Keratinocyte (primary cell): Measurements from ENCODE around the gene WNT9A. TPM values are rescaled to one million over a fixed set of nuclear protein-coding genes. Genes with fewer than 3 reads are reported as not detected.

Experiments used
- DNase-seq: peaks from one replicate; pipeline ENCODE4 v3.0.0-alpha.2; 2011; ENCODE audit warnings: low read depth, missing footprints, low spot score
- FAIRE-seq: peaks from 2 replicates; lab custom pipeline; 2011; peaks lifted over from hg19 to GRCh38; lab: Jason Lieb, UNC
- H2AFZ ChIP-seq: 2 replicates; pipeline ENCODE4 v1.6.0; 2012; ENCODE audit warnings: low read length, control low read depth, inconsistent platforms; ENCODE audit not compliant: control insufficient read depth
- H3K27ac ChIP-seq: 2 replicates; pipeline ENCODE4 v1.5.1; 2011; ENCODE audit warnings: low read length; ENCODE audit not compliant: control insufficient read depth, insufficient read depth
- H3K27me3 ChIP-seq: 3 replicates; pipeline ENCODE4 v1.6.0; 2011; ENCODE audit warnings: low read length; ENCODE audit not compliant: control insufficient read depth, insufficient read depth; ENCODE audit errors: extremely low read depth
- H3K36me3 ChIP-seq, 2 experiments: 2 replicates in 1 of 2; 3 replicates in 1 of 2; pipeline ENCODE4 v1.5.1; 2011; ENCODE audit warnings: low read length in 2 of 2, mild to moderate bottlenecking in 1 of 2; ENCODE audit not compliant: control insufficient read depth in 2 of 2, insufficient read depth in 2 of 2; ENCODE audit errors: extremely low read depth in 1 of 2
- H3K4me1 ChIP-seq: 3 replicates; pipeline ENCODE4 v1.5.1; 2011; ENCODE audit warnings: low read length; ENCODE audit not compliant: control insufficient read depth, insufficient read depth; ENCODE audit errors: extremely low read depth
- H3K4me2 ChIP-seq: 3 replicates; pipeline ENCODE4 v1.6.0; 2011; ENCODE audit warnings: low read depth, low read length; ENCODE audit not compliant: control insufficient read depth, insufficient read depth; ENCODE audit errors: extremely low read depth
- H3K4me3 ChIP-seq, 3 experiments: fragments of 200-600 bp in 1 of 3; sonication (generic) in 1 of 3; 2 replicates in 2 of 3; 3 replicates in 1 of 3; pipeline ENCODE4 v1.5.1; 2011 to 2016; ENCODE audit warnings: low read length in 3 of 3, mild to moderate bottlenecking in 3 of 3, control low read depth in 2 of 3, inconsistent platforms in 1 of 3, low read depth in 1 of 3, mixed read lengths in 1 of 3, mixed run types in 1 of 3, moderate library complexity in 1 of 3; ENCODE audit not compliant: control insufficient read depth in 2 of 3, insufficient read depth in 2 of 3; ENCODE audit errors: extremely low read depth in 1 of 3
- H3K79me2 ChIP-seq: 2 replicates; pipeline ENCODE4 v1.6.0; 2012; ENCODE audit warnings: low read length; ENCODE audit not compliant: control insufficient read depth, insufficient read depth
- H3K9ac ChIP-seq: 3 replicates; pipeline ENCODE4 v1.6.0; 2011; ENCODE audit warnings: low read length; ENCODE audit not compliant: control insufficient read depth, insufficient read depth; ENCODE audit errors: extremely low read depth
- H3K9me1 ChIP-seq: 3 replicates; pipeline ENCODE4 v1.6.0; 2011; ENCODE audit warnings: low read length; ENCODE audit not compliant: control insufficient read depth, insufficient read depth; ENCODE audit errors: extremely low read depth
- H3K9me3 ChIP-seq: 2 replicates; pipeline ENCODE4 v1.5.1; 2012; ENCODE audit warnings: low read depth, low read length; ENCODE audit not compliant: control insufficient read depth
- H4K20me1 ChIP-seq: 3 replicates; pipeline ENCODE4 v1.6.0; 2011; ENCODE audit warnings: low read length; ENCODE audit not compliant: control insufficient read depth, insufficient read depth; ENCODE audit errors: extremely low read depth
- CTCF ChIP-seq, 3 experiments: IDR thresholded peaks in 1 of 3; conservative IDR thresholded peaks in 1 of 3; optimal IDR thresholded peaks in 1 of 3; 2 replicates in 2 of 3; 3 replicates in 1 of 3; pipeline versions ENCODE3 to v1.5.1; 2011; ENCODE audit warnings: low read length in 3 of 3, mild to moderate bottlenecking in 3 of 3, moderate library complexity in 2 of 3, control low read depth in 1 of 3, inconsistent platforms in 1 of 3; ENCODE audit not compliant: insufficient read depth in 2 of 3; ENCODE audit errors: extremely low read depth in 1 of 3
- EZH2 ChIP-seq: IDR thresholded peaks from one replicate; pipeline ENCODE4 v1.6.1; 2012; ENCODE audit warnings: inconsistent platforms, mild to moderate bottlenecking, low read length, moderate library complexity
- dilution Hi-C: fragments of 300-500 bp; cut with MboI; formaldehyde crosslinking; loops from one replicate; pipeline ENCODE4 v1.7.0; 2020; ENCODE audit warnings: low sequenced_read_pairs; ENCODE audit not compliant: extremely low pct_ligation_motif_present
- polyA plus RNA-seq, 5 experiments: library from polyadenylated mRNA; depleted of rRNA in 3 of 5; stranded (reverse) in 3 of 5; stranded (forward) in 1 of 5; unstranded in 1 of 5; fragments of >200 nt; gene quantifications; 1 replicate in 1 of 5; 2 replicates in 3 of 5; 3 replicates in 1 of 5; pipeline versions ENCODE4 v1.2.1 to v1.2.3, GENCODE V29; 2011 to 2012; ENCODE audit warnings: missing spikeins in 2 of 5, low read depth in 1 of 5, low replicate concordance in 1 of 5

The WNT9A gene
- polyA plus RNA-seq, 1 donor (not counting 4 experiments of a cell fraction or from before 2014, with no cell fraction given): 1.7 TPM

GRCh38 chr1:227941509-227942020, 6.2 kb downstream of the WNT9A start:
- Histone ChIP-seq H3K27me3 (no peaks in the 10 kb centered on the region), H3K9me1 (no peaks in the 10 kb centered on the region), H3K4me3 (no peak overlapping the region), H3K4me2 (no peak overlapping the region), H2AFZ (no peak overlapping the region), H3K9me3 (peaks cover 2% of the 10 kb centered on the region), H3K9ac (no peak overlapping the region), H3K4me1 (peaks cover 9% of the 10 kb centered on the region), H3K79me2 (peaks cover 11% of the 10 kb centered on the region), H4K20me1 (peaks cover 3% of the 10 kb centered on the region), H3K36me3 (no peaks in the 10 kb centered on the region), H3K27ac (no peak overlapping the region)
- DNase-seq (no peak), FAIRE-seq (no peak)
- TF ChIP-seq EZH2: no peak
- TF ChIP-seq CTCF (optimal IDR thresholded peaks at IDR 0.05 in 1 of 3, IDR thresholded peaks at IDR 0.05 in 1 of 3, conservative IDR thresholded peaks at IDR 0.05 in 1 of 3; ENCODE audit: extremely low read depth in 1 of 3, insufficient read depth in 2 of 3, low read length in 3 of 3): no peak
- dilution Hi-C loops: no loop called here

GRCh38 chr1:227940791-227941241, 6.9 kb downstream of the WNT9A start:
- H3K9ac ChIP-seq: no peak overlapping the region
- FAIRE-seq (no peak), DNase-seq (no peak)
- no peak overlapping the region for H3K4me2 ChIP-seq
- H4K20me1 ChIP-seq: peaks cover 3% of the 10 kb centered on the region
- no peak overlapping the region for H3K4me3 ChIP-seq
- no peaks in the 10 kb centered on the region for H3K27me3 ChIP-seq
- no peaks in the 10 kb centered on the region for H3K36me3 ChIP-seq
- peaks cover 2% of the 10 kb centered on the region for H3K9me3 ChIP-seq
- H3K27ac ChIP-seq: no peak overlapping the region
- H3K9me1 ChIP-seq: no peaks in the 10 kb centered on the region
- peaks cover 9% of the 10 kb centered on the region for H3K79me2 ChIP-seq
- TF ChIP-seq CTCF (optimal IDR thresholded peaks at IDR 0.05 in 1 of 3, IDR thresholded peaks at IDR 0.05 in 1 of 3, conservative IDR thresholded peaks at IDR 0.05 in 1 of 3; ENCODE audit: extremely low read depth in 1 of 3, insufficient read depth in 2 of 3, low read length in 3 of 3) (no peak), EZH2 (no peak)
- no peak overlapping the region for H2AFZ ChIP-seq
- peaks cover 2% of the 10 kb centered on the region for H3K4me1 ChIP-seq
- dilution Hi-C loops: no loop called here
